ENCODE results near the gene PAPSS1. TPM values are rescaled to one million over a fixed set of nuclear protein-coding genes. Genes with fewer than 3 reads are reported as not detected.
A peak's percentile ranks its signal among the peaks of the same experiment; 100 is the strongest.

Gene PAPSS1
- total and polyA plus RNA-seq, 10 donors, result 22.7 to 73.8 (median 26.8) TPM

DNA sequence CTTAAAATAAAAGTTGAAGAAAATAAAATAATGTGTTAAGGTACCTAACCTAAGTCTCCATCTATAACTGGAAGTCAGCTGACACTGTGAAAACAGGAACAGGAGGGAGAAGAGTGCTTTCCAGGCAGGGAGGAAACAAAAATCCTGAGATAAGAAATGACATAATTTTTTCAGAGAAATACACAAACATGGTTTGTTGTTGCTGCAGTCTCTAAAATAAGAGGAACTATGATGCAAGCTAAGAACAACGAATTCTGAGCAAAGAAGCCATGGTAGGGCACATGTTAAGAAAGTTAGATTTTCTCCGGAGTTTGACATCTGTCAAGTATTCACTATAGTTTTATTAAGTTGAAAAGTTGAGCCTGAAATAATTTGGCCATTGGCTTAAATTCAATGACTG is 26.9 kb downstream of the PAPSS1 start:
- H3K4me1 ChIP-seq, result peaks cover 0 to 6% (median 3%) of the 10 kb centered on the region in 6 donors
- DNase-seq, result no peak
- intact Hi-C loops (cut with DNase I; ENCODE audit: low total_unique reads), result no loop called here
- H3K9me3 ChIP-seq, result peaks cover 0 to 8% (median 5%) of the 10 kb centered on the region in 8 donors
- WGBS, 5 donors, result 30 to 42% (median 35%) methylated on average over 2 of the region's 2 CpGs
- H3K36me3 ChIP-seq, result peaks cover 0 to 52% (median 4%) of the 10 kb centered on the region in 6 donors
- TF ChIP-seq POLR2AphosphoS5 (IDR thresholded peaks at IDR 0.05) (no peak), POLR2A (IDR thresholded peaks at IDR 0.05) (no peak)
- TF ChIP-seq, protein P1, sequence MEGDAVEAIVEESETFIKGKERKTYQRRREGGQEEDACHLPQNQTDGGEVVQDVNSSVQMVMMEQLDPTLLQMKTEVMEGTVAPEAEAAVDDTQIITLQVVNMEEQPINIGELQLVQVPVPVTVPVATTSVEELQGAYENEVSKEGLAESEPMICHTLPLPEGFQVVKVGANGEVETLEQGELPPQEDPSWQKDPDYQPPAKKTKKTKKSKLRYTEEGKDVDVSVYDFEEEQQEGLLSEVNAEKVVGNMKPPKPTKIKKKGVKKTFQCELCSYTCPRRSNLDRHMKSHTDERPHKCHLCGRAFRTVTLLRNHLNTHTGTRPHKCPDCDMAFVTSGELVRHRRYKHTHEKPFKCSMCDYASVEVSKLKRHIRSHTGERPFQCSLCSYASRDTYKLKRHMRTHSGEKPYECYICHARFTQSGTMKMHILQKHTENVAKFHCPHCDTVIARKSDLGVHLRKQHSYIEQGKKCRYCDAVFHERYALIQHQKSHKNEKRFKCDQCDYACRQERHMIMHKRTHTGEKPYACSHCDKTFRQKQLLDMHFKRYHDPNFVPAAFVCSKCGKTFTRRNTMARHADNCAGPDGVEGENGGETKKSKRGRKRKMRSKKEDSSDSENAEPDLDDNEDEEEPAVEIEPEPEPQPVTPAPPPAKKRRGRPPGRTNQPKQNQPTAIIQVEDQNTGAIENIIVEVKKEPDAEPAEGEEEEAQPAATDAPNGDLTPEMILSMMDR (IDR thresholded peaks at IDR 0.05 in 8 of 11, conservative IDR thresholded peaks at IDR 0.05 in 3 of 11), result no peak
- no peak overlapping the region for H3K4me3 ChIP-seq
- H3K27ac ChIP-seq, result peak overlapping the region in 4 of 8 donors; percentile 4 to 31 (median 19)
- no peaks in the 10 kb centered on the region for H3K27me3 ChIP-seq (replicated peaks in 1 of 7)

DNA sequence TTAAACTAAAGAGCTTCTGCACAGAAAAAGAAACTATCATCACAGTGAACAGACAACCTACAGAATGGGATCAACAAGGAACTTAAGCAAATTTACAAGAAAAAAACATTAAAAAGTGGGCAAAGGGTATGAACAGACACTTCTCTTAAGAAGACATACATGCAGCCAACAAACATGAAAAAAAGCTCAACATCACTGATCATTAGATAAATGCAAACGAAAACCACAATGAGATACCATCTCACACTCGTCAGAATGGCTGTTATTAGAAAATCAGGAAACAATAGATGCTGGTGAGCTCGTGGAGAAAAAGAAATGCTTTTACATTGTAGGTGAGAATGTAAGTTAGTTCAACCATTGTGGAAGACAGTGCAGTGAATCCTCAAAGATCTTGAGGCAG is 27.8 kb downstream of the PAPSS1 start:
- H3K4me1 ChIP-seq, result peaks cover 0 to 6% (median 3%) of the 10 kb centered on the region in 6 donors
- intact Hi-C loops (cut with DNase I; ENCODE audit: low total_unique reads), result no loop called here

DNA sequence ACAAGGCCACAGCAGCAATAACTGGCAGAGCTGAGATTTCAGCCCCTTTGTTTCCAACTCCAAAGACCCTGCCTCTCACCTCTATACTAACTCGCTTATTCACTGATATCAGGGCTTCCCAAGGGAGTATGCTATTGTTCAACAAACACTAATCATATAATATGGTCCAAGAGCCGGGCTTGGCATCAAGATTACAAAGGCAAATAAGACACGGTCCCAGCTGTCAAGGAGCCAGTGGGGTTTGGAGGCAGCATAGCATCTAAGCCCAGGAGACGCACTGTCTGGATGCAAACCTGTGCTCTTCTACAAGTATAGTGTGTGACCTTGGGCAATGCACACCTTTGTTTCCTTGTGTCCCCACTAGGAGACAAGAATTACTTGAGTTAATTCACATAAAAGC is 28.7 kb downstream of the PAPSS1 start:
- no peak for DNase-seq
- Histone ChIP-seq H3K27ac (no peak overlapping the region), H3K4me3 (no peak overlapping the region), H3K4me1 (peaks cover 0 to 6% (median 3%) of the 10 kb centered on the region in 6 donors), H3K36me3 (peaks cover 0 to 54% (median 2%) of the 10 kb centered on the region in 6 donors), H3K9me3 (peaks cover 0 to 5% (median 3%) of the 10 kb centered on the region in 8 donors), H3K27me3 (replicated peaks in 1 of 7) (no peaks in the 10 kb centered on the region)
- WGBS, 5 donors, result 93 to 94% (median 94%) methylated on average over 4 of the region's 4 CpGs
- intact Hi-C loops (cut with DNase I; ENCODE audit: low total_unique reads), result no loop called here
- TF ChIP-seq POLR2A (IDR thresholded peaks at IDR 0.05), result no peak
- no peak for TF ChIP-seq POLR2AphosphoS5 (IDR thresholded peaks at IDR 0.05)
- TF ChIP-seq, protein P1 (IDR thresholded peaks at IDR 0.05 in 8 of 11, conservative IDR thresholded peaks at IDR 0.05 in 3 of 11), result no peak

More for the DNA sequence above, 27.8 kb downstream of the PAPSS1 start:
- Histone ChIP-seq H3K36me3 (peaks cover 0 to 54% (median 4%) of the 10 kb centered on the region in 6 donors), H3K9me3 (peaks cover 0 to 8% (median 5%) of the 10 kb centered on the region in 8 donors), H3K27ac (no peak overlapping the region), H3K27me3 (replicated peaks in 1 of 7) (no peaks in the 10 kb centered on the region), H3K4me3 (no peak overlapping the region)
- TF ChIP-seq POLR2AphosphoS5 (IDR thresholded peaks at IDR 0.05), result no peak
- TF ChIP-seq, protein P1 (IDR thresholded peaks at IDR 0.05 in 8 of 11, conservative IDR thresholded peaks at IDR 0.05 in 3 of 11), result no peak
- no peak for DNase-seq
- 53 to 67% (median 60%) methylated on average over 3 of the region's 3 CpGs for WGBS, 5 donors

DNA sequence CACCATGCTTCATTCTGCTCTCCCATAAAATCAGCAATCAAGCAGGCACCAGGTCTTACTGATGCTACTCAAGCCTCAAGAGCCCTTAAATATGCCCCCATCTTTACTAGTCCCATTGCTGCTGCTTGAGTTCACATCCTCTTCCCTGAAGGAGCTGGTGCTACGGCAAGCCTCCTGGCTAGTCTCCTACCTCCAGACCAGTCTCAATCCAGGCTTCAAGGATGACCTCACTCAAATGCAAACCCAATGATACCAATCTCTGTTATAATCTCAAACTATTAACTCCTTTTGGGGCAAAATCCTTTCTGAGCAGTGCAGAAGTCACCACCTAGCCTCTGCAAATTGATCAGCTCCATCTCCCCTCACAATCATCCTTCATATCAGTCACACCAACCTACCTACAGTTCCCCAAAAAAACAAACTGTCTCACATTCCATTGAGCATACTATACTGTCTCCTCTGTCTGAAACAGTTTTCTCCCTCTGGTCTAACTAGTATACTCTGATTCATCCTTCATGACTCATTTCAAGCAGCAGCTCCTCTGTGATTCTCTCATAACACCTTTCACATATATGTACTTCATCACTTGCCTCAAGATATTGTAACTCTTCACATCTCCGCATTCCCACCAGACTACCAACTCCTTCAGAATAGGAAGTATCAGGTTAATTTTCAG is 30.0 kb downstream of the PAPSS1 start:
- intact Hi-C loops (cut with DNase I; ENCODE audit: low total_unique reads), result no loop called here
- H3K4me1 ChIP-seq, result peaks cover 0 to 6% (median 3%) of the 10 kb centered on the region in 6 donors
- no peak for DNase-seq
- H3K4me3 ChIP-seq, result no peak overlapping the region
- H3K27ac ChIP-seq, result no peak overlapping the region
- no peaks in the 10 kb centered on the region for H3K9me3 ChIP-seq
- no peaks in the 10 kb centered on the region for H3K27me3 ChIP-seq (replicated peaks in 1 of 7)
- WGBS, 5 donors, result 92 to 99% (median 98%) methylated on average over 2 of the region's 2 CpGs
- TF ChIP-seq, protein P1 (IDR thresholded peaks at IDR 0.05 in 8 of 11, conservative IDR thresholded peaks at IDR 0.05 in 3 of 11), result no peak
- TF ChIP-seq POLR2AphosphoS5 (IDR thresholded peaks at IDR 0.05) (no peak), POLR2A (IDR thresholded peaks at IDR 0.05) (no peak)
- H3K36me3 ChIP-seq, result peaks cover 0 to 62% (median 5%) of the 10 kb centered on the region in 6 donors
